ENCODE data around the gene OR8B4.

DNA sequence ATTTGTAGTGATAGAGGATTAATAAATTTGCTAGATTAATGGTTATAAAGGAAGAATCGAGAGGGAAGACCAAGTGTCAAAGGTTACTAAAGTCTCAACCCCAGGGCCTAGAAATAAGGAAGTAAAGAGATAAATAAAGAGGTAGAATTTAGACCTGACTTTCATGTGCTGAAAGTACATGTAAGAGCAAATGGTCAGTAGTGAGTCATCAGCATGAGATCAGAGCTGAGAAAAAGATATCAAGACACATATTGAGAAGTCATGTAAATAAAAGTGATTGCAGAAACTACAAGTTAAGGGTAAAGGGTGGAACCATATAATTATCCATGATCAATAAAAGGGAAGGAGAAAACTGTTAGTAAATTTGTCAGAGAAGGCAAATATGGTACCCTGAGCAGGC is 22.2 kb upstream of the OR8B4 start:
- TF ChIP-seq TCF4 (CRISPR knock-in tag; IDR thresholded peaks at IDR 0.05; ENCODE audit: borderline replicate concordance) (no peak), ZNF8 (CRISPR knock-in tag; IDR thresholded peaks at IDR 0.05) (no peak), ISL1 (CRISPR knock-in tag; IDR thresholded peaks at IDR 0.05) (no peak), ZNF565 (CRISPR knock-in tag; conservative IDR thresholded peaks at IDR 0.05; ENCODE audit: low read depth) (no peak), ZFP30 (CRISPR knock-in tag; IDR thresholded peaks at IDR 0.05) (no peak)
- TF ChIP-seq, protein P1, sequence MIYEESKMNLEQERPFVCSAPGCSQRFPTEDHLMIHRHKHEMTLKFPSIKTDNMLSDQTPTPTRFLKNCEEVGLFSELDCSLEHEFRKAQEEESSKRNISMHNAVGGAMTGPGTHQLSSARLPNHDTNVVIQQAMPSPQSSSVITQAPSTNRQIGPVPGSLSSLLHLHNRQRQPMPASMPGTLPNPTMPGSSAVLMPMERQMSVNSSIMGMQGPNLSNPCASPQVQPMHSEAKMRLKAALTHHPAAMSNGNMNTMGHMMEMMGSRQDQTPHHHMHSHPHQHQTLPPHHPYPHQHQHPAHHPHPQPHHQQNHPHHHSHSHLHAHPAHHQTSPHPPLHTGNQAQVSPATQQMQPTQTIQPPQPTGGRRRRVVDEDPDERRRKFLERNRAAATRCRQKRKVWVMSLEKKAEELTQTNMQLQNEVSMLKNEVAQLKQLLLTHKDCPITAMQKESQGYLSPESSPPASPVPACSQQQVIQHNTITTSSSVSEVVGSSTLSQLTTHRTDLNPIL (CRISPR knock-in tag; IDR thresholded peaks at IDR 0.05; ENCODE audit: low read depth), result no peak
- TF ChIP-seq, protein P2, sequence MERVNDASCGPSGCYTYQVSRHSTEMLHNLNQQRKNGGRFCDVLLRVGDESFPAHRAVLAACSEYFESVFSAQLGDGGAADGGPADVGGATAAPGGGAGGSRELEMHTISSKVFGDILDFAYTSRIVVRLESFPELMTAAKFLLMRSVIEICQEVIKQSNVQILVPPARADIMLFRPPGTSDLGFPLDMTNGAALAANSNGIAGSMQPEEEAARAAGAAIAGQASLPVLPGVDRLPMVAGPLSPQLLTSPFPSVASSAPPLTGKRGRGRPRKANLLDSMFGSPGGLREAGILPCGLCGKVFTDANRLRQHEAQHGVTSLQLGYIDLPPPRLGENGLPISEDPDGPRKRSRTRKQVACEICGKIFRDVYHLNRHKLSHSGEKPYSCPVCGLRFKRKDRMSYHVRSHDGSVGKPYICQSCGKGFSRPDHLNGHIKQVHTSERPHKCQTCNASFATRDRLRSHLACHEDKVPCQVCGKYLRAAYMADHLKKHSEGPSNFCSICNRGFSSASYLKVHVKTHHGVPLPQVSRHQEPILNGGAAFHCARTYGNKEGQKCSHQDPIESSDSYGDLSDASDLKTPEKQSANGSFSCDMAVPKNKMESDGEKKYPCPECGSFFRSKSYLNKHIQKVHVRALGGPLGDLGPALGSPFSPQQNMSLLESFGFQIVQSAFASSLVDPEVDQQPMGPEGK (CRISPR knock-in tag; IDR thresholded peaks at IDR 0.05; ENCODE audit: borderline replicate concordance), result no peak
- TF ChIP-seq, protein P3, sequence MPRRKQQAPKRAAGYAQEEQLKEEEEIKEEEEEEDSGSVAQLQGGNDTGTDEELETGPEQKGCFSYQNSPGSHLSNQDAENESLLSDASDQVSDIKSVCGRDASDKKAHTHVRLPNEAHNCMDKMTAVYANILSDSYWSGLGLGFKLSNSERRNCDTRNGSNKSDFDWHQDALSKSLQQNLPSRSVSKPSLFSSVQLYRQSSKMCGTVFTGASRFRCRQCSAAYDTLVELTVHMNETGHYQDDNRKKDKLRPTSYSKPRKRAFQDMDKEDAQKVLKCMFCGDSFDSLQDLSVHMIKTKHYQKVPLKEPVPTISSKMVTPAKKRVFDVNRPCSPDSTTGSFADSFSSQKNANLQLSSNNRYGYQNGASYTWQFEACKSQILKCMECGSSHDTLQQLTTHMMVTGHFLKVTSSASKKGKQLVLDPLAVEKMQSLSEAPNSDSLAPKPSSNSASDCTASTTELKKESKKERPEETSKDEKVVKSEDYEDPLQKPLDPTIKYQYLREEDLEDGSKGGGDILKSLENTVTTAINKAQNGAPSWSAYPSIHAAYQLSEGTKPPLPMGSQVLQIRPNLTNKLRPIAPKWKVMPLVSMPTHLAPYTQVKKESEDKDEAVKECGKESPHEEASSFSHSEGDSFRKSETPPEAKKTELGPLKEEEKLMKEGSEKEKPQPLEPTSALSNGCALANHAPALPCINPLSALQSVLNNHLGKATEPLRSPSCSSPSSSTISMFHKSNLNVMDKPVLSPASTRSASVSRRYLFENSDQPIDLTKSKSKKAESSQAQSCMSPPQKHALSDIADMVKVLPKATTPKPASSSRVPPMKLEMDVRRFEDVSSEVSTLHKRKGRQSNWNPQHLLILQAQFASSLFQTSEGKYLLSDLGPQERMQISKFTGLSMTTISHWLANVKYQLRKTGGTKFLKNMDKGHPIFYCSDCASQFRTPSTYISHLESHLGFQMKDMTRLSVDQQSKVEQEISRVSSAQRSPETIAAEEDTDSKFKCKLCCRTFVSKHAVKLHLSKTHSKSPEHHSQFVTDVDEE (CRISPR knock-in tag; IDR thresholded peaks at IDR 0.05), result no peak
- TF ChIP-seq, protein P4, sequence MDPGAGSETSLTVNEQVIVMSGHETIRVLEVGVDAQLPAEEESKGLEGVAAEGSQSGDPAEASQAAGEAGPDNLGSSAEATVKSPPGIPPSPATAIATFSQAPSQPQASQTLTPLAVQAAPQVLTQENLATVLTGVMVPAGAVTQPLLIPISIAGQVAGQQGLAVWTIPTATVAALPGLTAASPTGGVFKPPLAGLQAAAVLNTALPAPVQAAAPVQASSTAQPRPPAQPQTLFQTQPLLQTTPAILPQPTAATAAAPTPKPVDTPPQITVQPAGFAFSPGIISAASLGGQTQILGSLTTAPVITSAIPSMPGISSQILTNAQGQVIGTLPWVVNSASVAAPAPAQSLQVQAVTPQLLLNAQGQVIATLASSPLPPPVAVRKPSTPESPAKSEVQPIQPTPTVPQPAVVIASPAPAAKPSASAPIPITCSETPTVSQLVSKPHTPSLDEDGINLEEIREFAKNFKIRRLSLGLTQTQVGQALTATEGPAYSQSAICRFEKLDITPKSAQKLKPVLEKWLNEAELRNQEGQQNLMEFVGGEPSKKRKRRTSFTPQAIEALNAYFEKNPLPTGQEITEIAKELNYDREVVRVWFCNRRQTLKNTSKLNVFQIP (CRISPR knock-in tag; IDR thresholded peaks at IDR 0.05; ENCODE audit: borderline replicate concordance, low read depth), result no peak

Data from SK-N-SH treated with all-trans-retinoic acid at 6 μM for 48 hours (cell line).